Measurements from ENCODE around the gene TH.

DNA sequence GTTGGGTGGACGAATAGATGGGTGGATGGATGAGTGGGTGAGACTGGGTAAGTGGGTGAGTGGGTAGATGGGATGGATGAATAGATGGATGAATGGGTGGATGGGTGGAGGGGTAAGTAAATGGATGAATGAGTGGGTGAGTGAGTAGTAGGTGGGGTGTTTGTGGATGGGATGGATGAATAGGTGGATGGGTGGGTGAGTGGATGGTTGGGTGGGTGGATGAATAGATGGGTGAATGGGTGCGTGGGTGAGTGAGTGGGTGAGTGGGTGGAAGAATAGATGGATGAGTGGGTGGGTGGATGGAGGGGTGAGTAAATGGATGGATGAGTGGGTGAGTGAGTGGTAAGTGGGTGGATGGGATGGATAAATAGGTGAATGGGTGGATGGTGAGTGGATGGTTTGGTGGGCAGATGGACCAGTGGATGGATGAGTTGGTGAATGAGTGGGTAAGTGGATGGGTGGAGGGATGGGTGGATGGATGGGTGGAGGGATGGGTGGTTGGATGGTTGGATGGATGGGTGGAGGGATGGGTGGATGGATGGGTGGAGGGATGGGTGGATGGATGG, 45.0 kb downstream of the TH start:
- TF ChIP-seq, protein P1, sequence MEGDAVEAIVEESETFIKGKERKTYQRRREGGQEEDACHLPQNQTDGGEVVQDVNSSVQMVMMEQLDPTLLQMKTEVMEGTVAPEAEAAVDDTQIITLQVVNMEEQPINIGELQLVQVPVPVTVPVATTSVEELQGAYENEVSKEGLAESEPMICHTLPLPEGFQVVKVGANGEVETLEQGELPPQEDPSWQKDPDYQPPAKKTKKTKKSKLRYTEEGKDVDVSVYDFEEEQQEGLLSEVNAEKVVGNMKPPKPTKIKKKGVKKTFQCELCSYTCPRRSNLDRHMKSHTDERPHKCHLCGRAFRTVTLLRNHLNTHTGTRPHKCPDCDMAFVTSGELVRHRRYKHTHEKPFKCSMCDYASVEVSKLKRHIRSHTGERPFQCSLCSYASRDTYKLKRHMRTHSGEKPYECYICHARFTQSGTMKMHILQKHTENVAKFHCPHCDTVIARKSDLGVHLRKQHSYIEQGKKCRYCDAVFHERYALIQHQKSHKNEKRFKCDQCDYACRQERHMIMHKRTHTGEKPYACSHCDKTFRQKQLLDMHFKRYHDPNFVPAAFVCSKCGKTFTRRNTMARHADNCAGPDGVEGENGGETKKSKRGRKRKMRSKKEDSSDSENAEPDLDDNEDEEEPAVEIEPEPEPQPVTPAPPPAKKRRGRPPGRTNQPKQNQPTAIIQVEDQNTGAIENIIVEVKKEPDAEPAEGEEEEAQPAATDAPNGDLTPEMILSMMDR (IDR thresholded peaks at IDR 0.05), result no peak
- TF ChIP-seq, protein P2, sequence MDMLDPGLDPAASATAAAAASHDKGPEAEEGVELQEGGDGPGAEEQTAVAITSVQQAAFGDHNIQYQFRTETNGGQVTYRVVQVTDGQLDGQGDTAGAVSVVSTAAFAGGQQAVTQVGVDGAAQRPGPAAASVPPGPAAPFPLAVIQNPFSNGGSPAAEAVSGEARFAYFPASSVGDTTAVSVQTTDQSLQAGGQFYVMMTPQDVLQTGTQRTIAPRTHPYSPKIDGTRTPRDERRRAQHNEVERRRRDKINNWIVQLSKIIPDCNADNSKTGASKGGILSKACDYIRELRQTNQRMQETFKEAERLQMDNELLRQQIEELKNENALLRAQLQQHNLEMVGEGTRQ (IDR thresholded peaks at IDR 0.05; ENCODE audit: borderline replicate concordance, low read depth, low read length), result no peak
- TF ChIP-seq RAD21 (IDR thresholded peaks at IDR 0.05; ENCODE audit: low read length) (no peak), TAF1 (IDR thresholded peaks at IDR 0.05; ENCODE audit: borderline replicate concordance, low read depth, low read length) (no peak)
- TF ChIP-seq, protein P3, sequence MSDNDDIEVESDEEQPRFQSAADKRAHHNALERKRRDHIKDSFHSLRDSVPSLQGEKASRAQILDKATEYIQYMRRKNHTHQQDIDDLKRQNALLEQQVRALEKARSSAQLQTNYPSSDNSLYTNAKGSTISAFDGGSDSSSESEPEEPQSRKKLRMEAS (IDR thresholded peaks at IDR 0.05; ENCODE audit: low read depth), result no peak
